GM12891 (cell line): Measurements from ENCODE around the gene DNAH10.
A peak's percentile ranks its signal among the peaks of the same experiment; 100 is the strongest.

Experiments
- DNase-seq: peaks from one replicate; pipeline ENCODE4 v3.0.0; 2011; ENCODE audit warnings: low spot score; ENCODE audit not compliant: insufficient read length
- FAIRE-seq: peaks from 2 replicates; lab custom pipeline; 2011; peaks lifted over from hg19 to GRCh38; lab: Jason Lieb, UNC
- PAX5 ChIP-seq: IDR thresholded peaks from 2 replicates; pipeline ENCODE4 v1.6.1; 2011; ENCODE audit warnings: low read length, moderate library complexity, mild to moderate bottlenecking; ENCODE audit not compliant: insufficient read depth, severe bottlenecking
- POLR2A ChIP-seq: IDR thresholded peaks from 2 replicates; pipeline ENCODE4 v1.6.1; 2011; ENCODE audit warnings: low read depth, low read length, control low read depth
- POLR2AphosphoS5 ChIP-seq: IDR thresholded peaks from 2 replicates; pipeline ENCODE4 v1.6.1; 2011; ENCODE audit warnings: low read depth, low read length, control low read depth
- POU2F2 ChIP-seq: IDR thresholded peaks from 2 replicates; pipeline ENCODE4 v1.6.1; 2011; ENCODE audit warnings: low read depth, mild to moderate bottlenecking, control low read depth, low read length, moderate library complexity
- SPI1 ChIP-seq: IDR thresholded peaks from 2 replicates; pipeline ENCODE4 v1.6.1; 2011; ENCODE audit warnings: low read depth, low read length, control low read depth
- TAF1 ChIP-seq: IDR thresholded peaks from 2 replicates; pipeline ENCODE4 v1.6.1; 2011; ENCODE audit warnings: low read depth, low read length, control low read depth

The DNAH10 gene

GRCh38 chr12:123958462-123958861, 196.4 kb downstream of the DNAH10 start:
- FAIRE-seq (no peak), DNase-seq (no peak)
- no peak for TF ChIP-seq POLR2A
- no peak for TF ChIP-seq POU2F2
- no peak for TF ChIP-seq POLR2AphosphoS5
- no peak for TF ChIP-seq PAX5
- TF ChIP-seq TAF1, result no peak
- no peak for TF ChIP-seq SPI1

DNA sequence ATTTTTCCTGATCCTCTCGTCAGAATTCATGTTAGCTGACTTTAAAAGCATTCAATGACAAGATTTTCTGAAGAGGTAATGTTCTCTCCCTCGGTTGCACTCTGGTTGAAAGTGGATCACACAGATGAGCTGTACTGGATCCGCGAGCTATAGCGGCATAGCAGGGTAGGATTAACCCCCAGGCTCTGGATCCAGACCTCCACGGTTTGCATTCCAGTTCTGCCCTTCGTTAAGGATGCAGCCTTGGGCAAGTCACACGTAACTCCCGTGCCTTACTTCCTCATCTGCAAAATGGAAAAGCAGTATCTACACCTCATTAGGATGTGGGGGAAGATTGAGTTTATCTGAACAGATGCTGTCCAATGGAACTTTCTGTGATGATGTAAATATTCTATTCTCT, 196.8 kb downstream of the DNAH10 start:
- no peak for FAIRE-seq
- no peak for DNase-seq
- TF ChIP-seq POLR2A (no peak), SPI1 (no peak), PAX5 (no peak), POLR2AphosphoS5 (no peak), TAF1 (no peak), POU2F2 (no peak)

DNA sequence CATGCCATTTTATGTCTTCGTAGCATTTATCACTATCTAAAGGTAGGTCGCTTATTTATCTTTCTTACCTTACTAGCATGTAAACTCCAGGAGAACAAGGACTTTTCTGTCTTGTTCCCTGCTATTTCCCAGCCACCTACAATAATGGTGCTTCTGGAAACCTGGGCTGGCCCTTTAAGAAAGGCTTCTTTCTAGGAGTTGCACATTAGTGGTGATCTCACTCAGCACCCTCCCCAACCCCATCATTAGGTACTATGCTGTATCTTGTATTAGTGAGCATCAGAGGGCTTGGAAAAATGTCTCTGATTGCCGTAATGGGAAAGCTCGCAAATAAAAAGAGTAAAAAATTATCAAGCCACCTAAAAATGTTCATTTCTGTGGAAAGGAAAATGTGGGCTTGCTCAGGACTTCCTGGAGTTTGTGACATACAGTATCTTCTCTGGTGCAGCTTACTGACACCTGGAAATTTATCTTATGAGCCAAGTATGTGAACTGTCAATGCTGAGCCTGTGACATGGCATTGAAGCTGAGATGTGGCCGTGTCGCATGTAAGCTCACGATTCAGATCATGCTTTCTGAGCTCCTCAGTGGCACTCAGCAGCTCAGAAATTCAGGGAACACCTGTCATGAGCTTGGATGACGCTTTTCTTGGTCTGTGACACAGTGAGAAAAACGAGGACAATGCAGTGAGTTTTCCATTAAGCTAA, 198.1 kb downstream of the DNAH10 start:
- DNase-seq (no peak), FAIRE-seq (no peak)
- TF ChIP-seq SPI1 (no peak), PAX5 (no peak), TAF1 (no peak)

- no peak for DNase-seq
- TF ChIP-seq PAX5 (no peak), POLR2AphosphoS5 (no peak), POU2F2 (no peak), TAF1 (no peak), SPI1 (no peak), POLR2A (no peak)
- no peak for FAIRE-seq
These were observed 198.8 kb downstream of the DNAH10 start for GRCh38 chr12:123960856-123961255.

DNA sequence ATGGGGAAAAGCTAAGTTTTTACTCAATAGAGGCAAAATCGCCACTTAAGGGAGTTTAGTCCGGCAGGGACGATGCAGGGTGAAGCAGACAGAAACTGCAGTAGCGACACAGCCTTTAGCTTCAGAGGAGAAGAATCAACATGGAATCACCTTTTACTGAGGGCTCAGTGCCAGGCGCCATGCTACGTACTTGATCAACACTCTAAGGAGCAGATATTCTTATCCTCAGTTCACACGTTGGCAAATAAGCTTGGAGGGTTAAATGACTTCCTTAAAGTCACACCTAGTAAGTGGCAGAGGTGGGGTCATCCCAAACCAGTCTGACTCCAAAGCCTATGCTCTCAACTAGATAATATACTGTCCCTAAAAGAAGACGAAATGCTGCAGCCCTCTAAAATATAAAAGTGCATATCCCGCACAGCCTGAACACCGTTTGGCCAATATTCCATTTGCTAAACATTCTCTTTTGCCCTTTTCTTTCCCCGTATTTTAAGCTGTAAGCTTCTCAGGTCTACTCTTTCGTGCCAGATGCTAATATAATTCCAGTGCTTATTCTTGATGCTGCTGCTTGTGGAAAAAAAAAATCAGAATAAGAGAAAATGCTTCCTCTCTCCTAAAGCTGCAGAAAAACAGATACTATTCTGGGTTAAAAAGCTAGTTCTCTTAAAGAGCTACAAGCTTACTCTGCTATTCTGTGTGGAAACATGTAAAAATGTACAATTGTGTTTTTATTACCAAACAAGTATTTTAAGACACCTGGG, 199.7 kb downstream of the DNAH10 start:
- FAIRE-seq, result no peak
- no peak for TF ChIP-seq TAF1
- no peak for TF ChIP-seq POLR2AphosphoS5
- TF ChIP-seq SPI1, result no peak
- TF ChIP-seq POU2F2, result no peak
- TF ChIP-seq PAX5, result no peak
- TF ChIP-seq POLR2A, result no peak
- no peak for DNase-seq

DNA sequence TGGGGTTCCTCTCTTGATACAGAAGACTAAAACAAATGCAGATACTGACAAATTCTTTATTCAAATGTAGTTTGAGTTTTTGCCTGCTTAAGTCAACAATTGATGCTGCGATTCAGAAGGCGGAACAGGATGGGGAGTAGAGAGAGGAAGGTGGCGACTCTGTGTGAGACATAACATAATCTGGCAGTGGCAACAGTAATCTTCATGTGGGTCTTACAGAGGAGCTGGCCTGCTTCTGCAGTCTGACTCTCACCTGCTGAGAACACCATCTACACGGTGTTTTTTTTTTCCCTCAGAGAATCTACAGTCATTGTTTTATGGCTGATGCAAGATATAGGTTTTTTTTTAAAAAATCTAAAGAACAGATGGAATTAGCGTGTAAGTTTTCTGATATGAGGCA, 200.4 kb downstream of the DNAH10 start:
- DNase-seq (no peak), FAIRE-seq (no peak)
- TF ChIP-seq SPI1, result no peak
- TF ChIP-seq PAX5, result no peak
- no peak for TF ChIP-seq POLR2AphosphoS5
- TF ChIP-seq TAF1, result no peak
- no peak for TF ChIP-seq POLR2A
- TF ChIP-seq POU2F2, result no peak

DNA sequence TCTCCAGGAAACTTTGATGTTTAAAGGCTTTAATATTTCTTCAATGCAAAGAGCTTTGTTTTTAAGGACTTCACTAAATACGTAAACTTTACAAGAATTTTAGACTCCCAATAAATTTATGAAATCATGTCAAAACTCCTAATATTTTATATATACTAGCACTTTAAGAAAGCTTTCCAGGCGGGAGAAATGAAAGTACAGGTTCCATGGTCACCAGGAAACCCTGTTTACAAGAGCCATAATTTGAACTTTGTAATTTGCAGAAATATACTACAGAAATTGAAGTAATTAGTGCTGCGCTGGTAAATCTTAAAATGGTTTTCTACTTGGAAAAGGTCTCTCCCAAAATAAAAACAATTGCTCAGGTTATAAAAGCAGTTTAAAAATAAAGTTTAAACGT, 201.7 kb downstream of the DNAH10 start:
- FAIRE-seq (no peak), DNase-seq (no peak)
- TF ChIP-seq POLR2A (no peak), PAX5 (no peak), POLR2AphosphoS5 (no peak), TAF1 (no peak), POU2F2 (no peak), SPI1 (no peak)

DNA sequence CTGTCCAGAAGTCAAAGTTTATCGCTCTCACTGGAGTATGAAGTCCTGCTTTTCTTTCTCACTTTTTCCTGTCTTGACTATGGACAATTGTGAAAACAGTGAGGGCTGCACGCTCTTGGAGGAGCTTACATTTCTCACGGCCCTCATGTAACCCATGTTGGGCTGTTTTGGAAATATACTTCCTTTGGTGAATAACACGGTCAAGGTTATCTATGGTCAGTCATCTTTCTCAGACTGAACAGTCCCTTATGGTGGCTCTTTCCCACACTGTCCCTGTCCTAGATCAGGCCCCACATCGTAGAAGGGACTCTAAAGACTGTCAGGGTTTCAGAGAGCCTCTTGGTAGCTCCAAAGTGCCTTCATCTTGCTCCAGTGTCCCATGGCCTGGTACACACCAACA, 203.3 kb downstream of the DNAH10 start:
- FAIRE-seq, result no peak
- DNase-seq, result no peak
- TF ChIP-seq POLR2AphosphoS5 (no peak), POLR2A (no peak), TAF1 (no peak), PAX5 (no peak), POU2F2 (no peak), SPI1 (no peak)

- DNase-seq (no peak), FAIRE-seq (no peak)
- TF ChIP-seq TAF1 (no peak), SPI1 (no peak), PAX5 (no peak), POLR2AphosphoS5 (no peak), POU2F2 (no peak), POLR2A (no peak)
These were observed 204.5 kb downstream of the DNAH10 start for GRCh38 chr12:123966596-123966995.

- no peak for DNase-seq
- TF ChIP-seq SPI1, result no peak
- no peak for TF ChIP-seq TAF1
- TF ChIP-seq POU2F2, result no peak
- TF ChIP-seq POLR2AphosphoS5, result no peak
- TF ChIP-seq PAX5, result no peak
- no peak for TF ChIP-seq POLR2A
- FAIRE-seq, result peak; percentile 40
These were observed 205.1 kb downstream of the DNAH10 start for GRCh38 chr12:123967121-123967586.
